ENCODE measurements around the gene EXOC7.

EXOC7 gene

GRCh38 chr17:76103274-76104139 lies at the start of gene EXOC7:
EXOC7 (minus strand) TSS chr17:76103787; CDS start chr17:76103692, 95 bp downstream.
- peak; percentile 97 for DNase-seq

GRCh38 chr17:76153202-76153601 lies 49.6 kb upstream of the EXOC7 start:
- no peak for DNase-seq

GRCh38 chr17:76152591-76152990 lies 49.0 kb upstream of the EXOC7 start:
- peak; percentile 41 for DNase-seq

- no peak for DNase-seq
Measured at GRCh38 chr17:76151896-76152454, 48.4 kb upstream of the EXOC7 start.

- DNase-seq, result no peak
Measured at GRCh38 chr17:76150712-76151622, 47.4 kb upstream of the EXOC7 start.

- DNase-seq, result no peak
Measured at GRCh38 chr17:76149214-76149613, 45.6 kb upstream of the EXOC7 start.

GRCh38 chr17:76148015-76148326 lies 44.4 kb upstream of the EXOC7 start:
- no peak for DNase-seq

- peak; percentile 48 for DNase-seq
Measured at GRCh38 chr17:76147211-76148014, 43.8 kb upstream of the EXOC7 start.

GRCh38 chr17:76146053-76146851 lies 42.7 kb upstream of the EXOC7 start:
- DNase-seq, result no peak

GRCh38 chr17:76145231-76146052 lies 41.9 kb upstream of the EXOC7 start:
- DNase-seq, result no peak

- no peak for DNase-seq
Measured at GRCh38 chr17:76142585-76143041, 39.0 kb upstream of the EXOC7 start.

- peak; percentile 30 for DNase-seq
Measured at GRCh38 chr17:76142039-76142584, 38.5 kb upstream of the EXOC7 start.

- DNase-seq, result peak; percentile 97
Measured at GRCh38 chr17:76141212-76142038, 37.8 kb upstream of the EXOC7 start, which contains the start of gene FOXJ1. FOXJ1 (minus strand) TSS chr17:76141245; CDS start chr17:76140395, 850 bp downstream.

- no peak for DNase-seq
Measured at GRCh38 chr17:76140661-76141211, 37.1 kb upstream of the EXOC7 start.

GRCh38 chr17:76139801-76140660 lies 36.4 kb upstream of the EXOC7 start:
- DNase-seq, result peak; percentile 70

GRCh38 chr17:76138896-76139752 lies 35.5 kb upstream of the EXOC7 start:
- DNase-seq, result no peak

Measured in hematopoietic multipotent progenitor cell treated with erythropoietin and hydrocortisone succinate and interleukin-3 and kit ligand, for 4 days (in vitro differentiated cells).